Measurements from ENCODE around the gene KLK15.

- TF ChIP-seq POLR2A (IDR thresholded peaks at IDR 0.05; ENCODE audit: low read length) (no peak), GATA1 (IDR thresholded peaks at IDR 0.05; ENCODE audit: low read depth, low read length) (no peak)
Measured at GRCh38 chr19:50858886-50859285, 25.5 kb upstream of the KLK15 start.

Measured in erythroblast (primary cell).